ENCODE data around the gene MED13L.

Gene MED13L

GRCh38 chr12:116130431-116130830 lies 147.1 kb downstream of the MED13L start:
- no peak for DNase-seq (ENCODE audit: low read depth in 2 of 2)

- no peak for DNase-seq (ENCODE audit: low read depth in 2 of 2)
Measured at GRCh38 chr12:116128779-116129178, 148.7 kb downstream of the MED13L start.

DNA sequence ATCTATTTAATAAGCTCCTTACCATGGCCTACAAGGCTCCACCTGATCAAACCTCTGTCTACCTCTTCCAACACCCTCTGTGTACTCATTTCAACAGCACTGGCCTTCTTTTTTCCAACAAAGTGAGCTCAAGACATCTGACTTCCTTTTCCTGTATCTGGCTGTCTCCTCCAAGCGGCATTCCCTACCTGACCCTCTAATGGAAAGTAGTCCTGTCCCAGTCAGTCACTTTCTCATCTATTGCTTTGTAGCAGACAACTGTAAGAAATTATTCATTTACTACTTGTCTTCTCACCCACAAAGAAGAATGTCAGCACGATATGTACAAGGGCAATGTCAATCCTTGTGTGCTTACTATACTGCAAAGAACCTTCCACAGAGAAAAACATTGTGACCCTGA lies 149.6 kb downstream of the MED13L start:
- no peak for DNase-seq (ENCODE audit: low read depth in 2 of 2)

DNA sequence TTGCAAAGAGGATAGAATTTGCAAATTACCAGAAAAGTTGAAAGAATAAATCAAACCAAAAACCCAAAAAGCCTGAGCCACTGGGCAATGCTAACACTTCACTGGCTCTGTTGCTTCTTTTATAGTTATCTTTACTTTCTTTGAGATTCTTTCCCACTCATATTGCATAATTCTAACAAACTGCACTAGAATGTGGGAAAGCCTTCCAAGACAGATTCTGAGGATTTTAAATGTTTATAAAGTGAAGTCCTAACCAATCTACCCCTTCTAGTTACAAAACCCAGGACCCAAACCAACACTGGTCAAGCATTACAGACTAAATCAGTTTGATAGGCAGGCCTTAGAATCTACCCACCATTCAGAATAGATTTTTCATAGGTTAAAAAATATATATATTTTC lies 150.9 kb downstream of the MED13L start:
- no peak for DNase-seq (ENCODE audit: low read depth in 2 of 2)

DNA sequence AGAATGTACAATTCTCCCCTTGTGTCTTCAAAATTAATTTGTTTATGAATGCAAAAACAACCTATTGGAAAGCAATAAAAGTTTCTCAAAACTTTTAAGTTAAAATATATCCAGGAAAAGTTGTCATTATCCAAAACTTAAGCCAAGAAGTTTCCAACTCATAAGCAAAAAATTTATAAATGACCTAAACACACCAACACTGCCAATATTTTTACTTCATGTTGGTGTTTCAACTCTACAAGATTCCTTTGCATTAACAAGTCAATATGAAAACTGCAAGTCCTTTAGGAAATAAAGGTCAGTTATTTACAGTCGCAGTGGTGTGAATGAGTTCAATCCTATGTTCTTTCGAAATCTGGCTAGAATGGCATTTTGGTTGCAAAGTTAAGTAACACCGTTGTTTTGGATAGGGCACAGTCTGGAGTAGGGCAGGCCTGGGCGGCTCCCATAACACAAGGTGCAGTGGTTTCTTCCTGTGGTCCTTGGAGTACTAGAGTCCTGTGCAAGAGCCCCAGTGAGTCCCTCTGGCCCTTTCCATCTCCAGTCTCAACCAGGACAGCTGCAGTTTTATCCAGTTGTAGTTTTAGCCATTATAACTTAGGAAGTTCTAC lies 151.4 kb downstream of the MED13L start:
- DNase-seq (ENCODE audit: low read depth in 2 of 2): no peak

DNA sequence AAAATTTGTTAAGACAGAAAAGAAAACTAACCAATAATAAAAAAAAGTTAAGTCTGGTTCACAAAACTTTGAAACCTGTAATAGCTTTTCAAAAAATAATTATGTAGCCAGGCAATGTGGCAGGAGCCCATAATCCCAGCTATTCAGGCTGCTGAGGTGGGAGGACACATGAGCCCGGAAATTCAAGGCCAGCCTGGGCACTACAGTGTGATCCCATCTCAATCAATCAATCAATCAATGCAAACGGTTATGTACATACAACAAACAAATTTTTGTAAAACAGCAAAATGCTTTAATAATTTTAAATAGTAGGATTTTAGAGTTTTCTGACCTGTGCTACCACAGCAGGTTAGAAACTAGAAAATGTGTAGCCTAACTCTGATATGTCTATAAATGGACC lies 152.4 kb downstream of the MED13L start:
- DNase-seq (ENCODE audit: low read depth in 2 of 2): no peak

GRCh38 chr12:116123451-116124258 lies 153.8 kb downstream of the MED13L start:
- DNase-seq (ENCODE audit: low read depth in 2 of 2): no peak

GRCh38 chr12:116122628-116123027 lies 154.9 kb downstream of the MED13L start:
- no peak for DNase-seq (ENCODE audit: low read depth in 2 of 2)

DNA sequence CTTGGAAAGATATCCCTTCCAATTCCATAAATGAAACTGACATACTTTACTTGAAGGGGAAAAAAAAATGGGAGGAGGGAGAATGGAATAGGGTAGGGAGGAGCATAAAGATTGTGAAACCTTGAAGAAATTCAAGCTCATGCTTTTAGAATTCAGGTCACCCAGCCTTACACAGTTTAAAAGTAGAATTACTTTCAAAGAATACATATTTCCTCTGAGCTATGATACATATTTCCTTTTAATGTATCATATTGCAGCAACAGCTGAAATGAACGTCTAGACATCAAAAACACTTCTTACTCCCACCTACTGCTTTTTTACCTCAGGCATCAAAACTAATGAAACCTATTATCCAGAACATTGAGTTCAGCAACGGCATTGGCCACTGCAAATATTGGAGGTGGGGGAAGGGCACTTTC lies 156.0 kb downstream of the MED13L start:
- DNase-seq (ENCODE audit: low read depth in 2 of 2): no peak

- DNase-seq (ENCODE audit: low read depth in 2 of 2): no peak
Measured at GRCh38 chr12:116116650-116117424, 160.7 kb downstream of the MED13L start.

DNA sequence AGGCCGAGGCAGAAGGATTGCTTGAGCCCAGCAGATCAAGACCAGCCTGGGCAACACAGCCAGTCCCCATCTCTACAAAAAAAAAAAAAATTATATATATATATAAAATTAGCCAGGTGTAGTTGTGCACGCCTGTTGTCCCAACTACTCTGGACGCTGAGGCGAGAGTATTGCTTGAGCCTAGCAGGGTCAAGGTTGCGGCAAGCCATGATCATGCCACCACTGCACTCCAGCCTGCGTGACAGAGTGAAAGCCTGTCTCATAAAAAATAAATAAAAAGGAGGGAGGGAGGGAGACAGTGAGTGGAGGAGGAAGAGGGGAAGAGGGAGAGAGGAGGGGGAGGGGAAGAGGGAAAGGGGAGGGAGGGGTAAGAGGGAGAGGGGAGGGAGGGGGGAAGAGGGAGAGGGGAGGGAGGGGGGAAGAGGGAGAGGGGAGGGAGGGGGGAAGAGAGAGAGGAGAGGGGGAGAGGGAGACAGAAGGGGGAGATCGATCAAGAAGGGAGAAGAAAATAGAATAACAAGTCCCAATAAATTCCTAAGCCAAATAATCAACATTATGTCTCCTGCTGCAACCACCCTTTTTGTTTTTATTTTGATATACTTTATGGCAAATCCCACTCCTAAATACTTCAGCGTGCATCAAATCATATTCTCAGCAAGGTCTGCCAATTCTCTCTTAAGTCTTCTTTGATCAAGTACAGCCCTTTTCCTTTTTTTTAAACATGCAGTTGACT lies 163.9 kb downstream of the MED13L start:
- no peak for DNase-seq (ENCODE audit: low read depth in 2 of 2)

DNA sequence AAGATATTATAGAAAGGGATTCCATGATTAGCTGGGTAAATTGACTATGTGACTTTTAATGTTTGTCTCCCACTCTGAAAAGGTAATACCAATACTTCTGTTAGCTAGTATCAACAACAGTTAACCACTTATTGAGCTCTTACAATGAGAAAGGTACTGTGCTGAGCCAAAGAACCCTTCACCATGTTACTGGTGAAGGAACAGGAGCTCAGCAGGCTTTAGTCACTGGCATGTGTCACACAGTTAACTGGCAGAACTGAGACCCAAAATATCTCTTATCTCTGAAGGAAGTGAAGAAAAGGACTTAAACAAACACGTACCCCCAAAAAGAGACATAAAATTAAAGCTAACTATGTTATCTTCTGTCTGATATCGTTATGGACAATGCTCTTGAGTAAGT lies 170.6 kb downstream of the MED13L start:
- DNase-seq (ENCODE audit: low read depth in 2 of 2): no peak

- DNase-seq (ENCODE audit: low read depth in 2 of 2): no peak
Measured at GRCh38 chr12:116104167-116104767, 173.2 kb downstream of the MED13L start.

- no peak for DNase-seq (ENCODE audit: low read depth in 2 of 2)
Measured at GRCh38 chr12:116101991-116102390, 175.5 kb downstream of the MED13L start.

DNA sequence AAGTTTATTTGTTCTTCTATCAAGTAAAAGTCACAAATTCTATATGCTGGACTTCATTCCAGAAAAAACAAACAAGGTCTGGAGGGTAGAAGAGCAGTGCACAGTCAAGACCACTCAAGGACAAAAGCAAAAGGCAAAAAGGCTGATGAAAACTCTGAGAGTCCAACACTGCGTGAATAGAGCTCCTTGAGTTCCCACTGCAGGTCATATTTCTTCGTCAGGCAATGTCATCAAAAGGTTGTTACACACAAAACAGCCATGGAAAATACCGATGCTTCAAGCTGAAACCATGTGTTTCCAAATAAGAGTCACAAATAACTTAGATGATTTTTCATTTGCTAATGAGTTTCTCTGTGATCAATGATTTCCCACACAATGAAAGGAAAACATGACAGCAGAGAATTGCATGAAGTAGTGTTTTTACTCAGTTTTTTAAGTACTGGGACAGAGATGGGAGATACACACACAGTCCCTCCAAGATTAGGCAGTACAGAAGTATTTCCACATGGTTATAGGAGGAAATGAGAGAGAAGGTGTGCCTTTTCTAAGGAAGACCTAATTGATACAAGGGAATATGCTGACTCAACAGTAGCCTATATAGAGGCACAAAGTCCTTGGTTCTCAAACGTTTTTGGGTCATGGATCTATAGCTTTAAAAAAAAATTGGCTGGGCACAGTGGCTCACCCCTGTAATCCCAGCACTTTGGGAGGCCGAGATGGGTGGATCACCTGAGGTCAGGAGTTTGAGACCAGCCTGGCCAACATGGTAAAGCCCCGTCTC lies 177.7 kb downstream of the MED13L start:
- no peak for DNase-seq (ENCODE audit: low read depth in 2 of 2)

DNA sequence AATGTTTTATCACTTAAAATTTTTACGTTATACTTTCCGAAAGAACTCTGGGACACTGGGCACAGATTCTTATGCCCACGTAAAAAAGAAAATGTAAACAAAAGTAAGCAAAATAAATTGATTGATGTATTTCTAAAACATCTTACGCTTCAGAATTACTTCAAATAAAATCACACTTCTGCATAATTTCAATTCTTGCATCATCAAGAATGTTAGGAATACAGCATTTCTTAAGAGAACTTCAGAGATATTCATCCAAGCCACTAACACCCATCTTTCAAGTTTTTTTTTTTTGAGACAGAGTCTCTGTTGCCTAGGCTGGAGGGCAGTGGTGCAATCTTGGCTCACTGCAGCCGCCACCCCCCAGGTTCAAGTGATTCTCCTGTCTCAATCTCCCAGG lies 180.6 kb downstream of the MED13L start:
- no peak for DNase-seq (ENCODE audit: low read depth in 2 of 2)

- DNase-seq (ENCODE audit: low read depth in 2 of 2): no peak
Measured at GRCh38 chr12:116094475-116094874, 183.0 kb downstream of the MED13L start.

DNA sequence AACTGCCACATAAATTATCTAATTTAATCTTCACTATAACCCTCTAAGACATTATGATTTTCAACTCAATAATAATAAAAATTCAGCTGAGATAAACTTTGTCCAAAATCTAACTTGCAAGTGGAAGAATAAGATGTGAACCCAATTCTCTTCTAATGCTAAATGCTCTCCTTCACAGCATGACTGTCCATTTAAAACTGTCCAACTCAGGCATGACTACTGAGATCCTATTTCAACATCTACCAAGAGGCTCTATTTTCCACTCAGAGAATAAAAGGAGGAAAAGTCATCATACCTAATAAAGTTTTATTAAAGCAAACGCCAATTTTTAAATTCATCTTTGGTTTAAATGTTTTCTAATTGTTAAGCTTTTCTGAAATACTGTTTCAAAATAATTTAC lies 183.6 kb downstream of the MED13L start:
- no peak for DNase-seq (ENCODE audit: low read depth in 2 of 2)

DNA sequence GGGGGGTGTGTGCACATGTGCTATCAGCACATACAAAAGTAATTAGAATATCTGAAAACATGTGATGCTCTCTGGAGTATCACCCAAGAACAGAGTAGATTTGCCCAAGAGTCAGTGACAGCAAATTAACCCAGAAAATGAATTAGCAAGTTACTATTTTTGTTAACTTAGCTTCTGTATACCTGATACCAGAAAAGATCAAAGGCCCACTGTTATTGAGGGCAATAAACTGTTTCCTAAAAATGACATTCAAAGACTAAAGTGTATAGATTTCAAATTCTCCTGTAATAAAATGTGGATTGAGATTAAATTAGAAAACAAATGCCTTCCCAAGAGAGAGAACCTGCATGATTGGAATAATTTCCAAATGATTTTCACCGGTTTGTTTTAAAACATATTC lies 184.7 kb downstream of the MED13L start:
- DNase-seq (ENCODE audit: low read depth in 2 of 2): no peak

DNA sequence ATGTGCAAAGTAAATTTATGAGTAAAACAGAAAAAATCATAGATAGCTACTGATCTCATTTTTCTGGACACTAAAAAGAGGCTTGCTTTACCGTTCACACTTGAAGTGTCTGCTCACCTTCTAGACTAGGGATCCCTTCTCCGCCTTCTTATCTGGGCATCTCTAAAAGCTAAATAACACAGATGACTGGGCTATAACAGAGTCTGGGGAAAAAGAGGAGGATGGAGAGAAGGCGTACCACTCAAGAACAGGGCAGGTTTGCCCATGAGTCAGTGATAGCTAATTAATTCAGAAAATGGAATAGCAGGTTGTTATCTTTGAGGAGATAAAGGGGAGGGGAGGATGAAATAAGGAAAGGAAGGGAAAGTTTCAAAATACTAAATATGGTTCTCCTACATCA lies 185.3 kb downstream of the MED13L start:
- no peak for DNase-seq (ENCODE audit: low read depth in 2 of 2)

- no peak for DNase-seq (ENCODE audit: low read depth in 2 of 2)
Measured at GRCh38 chr12:116091579-116091978, 185.9 kb downstream of the MED13L start.

Data from activated CD8-positive, alpha-beta memory T cell treated with anti-CD3 and anti-CD28 coated beads for 4 hours (primary cell).